ENCODE data around the gene PPP2R5D. TPM values are rescaled to one million over a fixed set of nuclear protein-coding genes. Genes with fewer than 3 reads are reported as not detected.

Gene PPP2R5D
- total and polyA plus RNA-seq, 2 of the 8 experiments (the other 6 are each of a cell fraction or from before 2014, with no cell fraction given): 52.1 to 55.7 TPM

- H3K18ac ChIP-seq (ENCODE audit: extremely low read depth, low read length): no peak overlapping the region
- H3K27ac ChIP-seq (ENCODE audit: low read depth, low read length): no peak overlapping the region
- H3K4me1 ChIP-seq (replicated peaks in 1 of 4; ENCODE audit: control insufficient read depth in 3 of 4, insufficient read depth in 4 of 4, low read length in 3 of 4): no peaks in the 10 kb centered on the region; a peak in 1 of 7 replicates
- H3K4me3 ChIP-seq (ENCODE audit: extremely low read depth in 1 of 4, insufficient read depth in 2 of 4, low read depth in 3 of 4, low read length in 4 of 4): no peak overlapping the region
- H3K9ac ChIP-seq (replicated peaks in 1 of 4; ENCODE audit: extremely low read depth in 1 of 4, low read depth in 3 of 4, low read length in 3 of 4): no peak overlapping the region
- H4K91ac ChIP-seq (replicated peaks; ENCODE audit: insufficient read length, low read length): no peak overlapping the region
- no peaks in the 10 kb centered on the region; the same call in 1 of the 2 replicates for H3K23me2 ChIP-seq (ENCODE audit: low read depth, low read length)
- DNase-seq (ENCODE audit: low read depth in 1 of 2, low spot score in 2 of 2) (no peak), FAIRE-seq (no peak)
- 92% methylated on average over 9 of the region's 9 CpGs; no CpG with 5 or more reads in 1 of the 2 experiments for WGBS, 2 experiments (ENCODE audit: extremely low coverage in 1 of 2, insufficient coverage in 1 of 2, insufficient read length in 1 of 2, insufficient replicate concordance in 2 of 2, low coverage in 1 of 2, low lambda C conversion rate in 2 of 2, missing lambda C conversion rate in 1 of 2)
- H2AFZ ChIP-seq (ENCODE audit: low read length): no peak overlapping the region
- H4K20me1 ChIP-seq (replicated peaks in 1 of 2; ENCODE audit: control insufficient read depth in 1 of 2, insufficient read depth in 2 of 2, low read length in 2 of 2): peaks cover 4 to 7% of the 10 kb centered on the region in 2 experiments
- H3K4me2 ChIP-seq (ENCODE audit: insufficient read depth in 1 of 2, low read depth in 2 of 2, low read length in 2 of 2): no peak overlapping the region
- no peak overlapping the region for H3K4ac ChIP-seq (replicated peaks; ENCODE audit: insufficient read length, low read depth, low read length)
- no peak overlapping the region for H2BK15ac ChIP-seq (ENCODE audit: low read length)
- no peak overlapping the region for H4K8ac ChIP-seq (ENCODE audit: extremely low read depth, insufficient read depth, low read length)
- no peaks in the 10 kb centered on the region for H3K9me3 ChIP-seq (ENCODE audit: insufficient read depth in 2 of 2, low read depth in 1 of 2, low read length in 1 of 2)
- H2AK5ac ChIP-seq (ENCODE audit: low read depth, low read length): no peak overlapping the region
- H2BK5ac ChIP-seq (ENCODE audit: low read depth, low read length): no peak overlapping the region
- no peak overlapping the region for H2BK20ac ChIP-seq (ENCODE audit: low read length)
- no peaks in the 10 kb centered on the region for H3K79me1 ChIP-seq (ENCODE audit: low read depth, low read length)
- ChIA-PET POLR2A (ENCODE audit: partially characterized antibody) (interaction anchor here (0.6 to 29.7 kb wide), 5 partner anchors 9 to 22 kb away, joined by 3 to 584 read pairs (median 4); partner anchors contain the start of genes CUL7, KLHDC3, MEA1 and RRP36), CTCF (ENCODE audit: partially characterized antibody) (interaction anchor here (0.8 kb wide), 1 partner anchor 15 kb away, joined by 3 read pairs; no protein-coding TSS in a partner anchor)
- H2BK120ac ChIP-seq (replicated peaks; ENCODE audit: low read depth, low read length): no peak overlapping the region
- H3K23ac ChIP-seq (ENCODE audit: insufficient read length): no peak overlapping the region
- H3K14ac ChIP-seq (ENCODE audit: insufficient read length): no peak overlapping the region
- H3K27me3 ChIP-seq (replicated peaks in 1 of 4; ENCODE audit: control insufficient read depth in 3 of 4, extremely low read depth in 1 of 4, insufficient read depth in 3 of 4, low read length in 3 of 4): no peaks in the 10 kb centered on the region
- no peaks in the 10 kb centered on the region for H3K79me2 ChIP-seq (ENCODE audit: control insufficient read depth in 1 of 2, insufficient read depth in 2 of 2, low read length in 2 of 2)
- TF ChIP-seq E2F6 (IDR thresholded peaks at IDR 0.05) (no peak), JUND (IDR thresholded peaks at IDR 0.05; ENCODE audit: low read length) (no peak), MAX (IDR thresholded peaks at IDR 0.05) (no peak)
- H3K36me3 ChIP-seq (ENCODE audit: control insufficient read depth in 2 of 4, insufficient read depth in 4 of 4, low read length in 3 of 4): peaks cover 0 to 24% (median 5%) of the 10 kb centered on the region in 4 experiments; a peak in 4 of 8 replicates
- no peak overlapping the region for H4K5ac ChIP-seq (ENCODE audit: insufficient read length, low read depth, low read length)
- H2BK12ac ChIP-seq (ENCODE audit: low read depth, low read length): no peak overlapping the region
- H3K56ac ChIP-seq (replicated peaks; ENCODE audit: insufficient read length, low read depth, low read length): no peak overlapping the region
Observed at GRCh38 chr6:43043310-43043709, 58.9 kb downstream of the PPP2R5D start.

All from H1 (cell line).